GM13976 (cell line): ENCODE data around the gene RTEL1.

Experiments used
- DNase-seq: peaks from one replicate; pipeline ENCODE4 v3.0.0; 2012; ENCODE audit warnings: low spot score
- CTCF ChIP-seq: IDR thresholded peaks from 2 replicates; pipeline ENCODE4 v1.5.1; 2012; ENCODE audit warnings: borderline replicate concordance, mild to moderate bottlenecking; ENCODE audit not compliant: insufficient read depth; ENCODE audit errors: extremely low read depth, missing control alignments, control extremely low read depth
- in situ Hi-C: fragments of 300-500 bp; cut with MboI; formaldehyde crosslinking; loops from one replicate; pipeline ENCODE4 v1.12.0; 2022; ENCODE audit warnings: low sequenced_read_pairs, mixed read lengths, inconsistent platforms; ENCODE audit not compliant: unreplicated experiment

Gene RTEL1

GRCh38 chr20:63679799-63680305 is 21.7 kb downstream of the RTEL1 start:
- in situ Hi-C loops, result no loop called here
- TF ChIP-seq CTCF, result no peak
- no peak for DNase-seq

GRCh38 chr20:63680427-63680826 is 22.3 kb downstream of the RTEL1 start:
- no peak for DNase-seq
- no peak for TF ChIP-seq CTCF
- in situ Hi-C loops, result no loop called here

DNA sequence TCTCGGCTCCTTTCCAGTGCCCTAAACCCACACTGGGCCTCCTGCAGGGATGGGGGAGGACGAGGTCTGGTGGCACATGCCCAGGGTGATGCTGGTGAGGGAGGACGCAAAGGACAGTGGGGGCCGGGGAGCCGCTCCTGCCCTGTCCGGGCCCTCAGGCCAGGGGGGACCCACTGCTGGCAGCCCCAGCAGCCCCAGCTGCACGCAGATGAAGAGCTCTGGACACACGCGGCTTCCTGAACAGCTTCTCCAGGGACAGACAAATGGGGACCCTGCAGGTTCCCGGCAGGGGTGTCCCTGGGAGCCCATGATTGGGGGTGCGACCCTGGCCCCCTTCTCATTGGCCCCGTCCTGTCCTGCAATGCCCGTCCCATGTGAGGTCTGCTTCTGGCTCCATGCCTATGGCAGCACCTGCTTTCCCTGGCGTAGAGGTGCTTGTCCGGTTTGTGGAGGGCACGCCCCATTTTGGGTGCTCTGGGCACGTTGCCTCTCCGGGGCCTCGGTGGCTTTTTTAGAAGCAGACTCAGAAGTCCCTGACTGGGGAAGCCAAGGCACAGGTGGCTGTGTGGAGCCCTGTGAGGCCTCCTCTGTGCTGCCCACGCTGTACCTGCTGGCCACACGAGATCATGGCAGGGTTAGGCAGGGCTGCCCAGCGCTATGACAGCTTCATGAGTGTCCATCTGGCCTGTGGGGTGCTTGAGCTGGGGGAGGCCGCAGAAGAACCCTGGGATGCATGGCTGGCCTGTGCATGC is 22.9 kb downstream of the RTEL1 start:
- TF ChIP-seq CTCF, result no peak
- no peak for DNase-seq
- in situ Hi-C loops, result no loop called here

- in situ Hi-C loops, result no loop called here
- TF ChIP-seq CTCF, result no peak
- no peak for DNase-seq
These were observed 23.6 kb downstream of the RTEL1 start for GRCh38 chr20:63681609-63682142.

- DNase-seq, result no peak
- TF ChIP-seq CTCF, result no peak
- in situ Hi-C loops, result no loop called here
These were observed 24.4 kb downstream of the RTEL1 start for GRCh38 chr20:63682384-63683139.

GRCh38 chr20:63685269-63686026 is 27.3 kb downstream of the RTEL1 start:
- no peak for DNase-seq
- in situ Hi-C loops, result no loop called here
- no peak for TF ChIP-seq CTCF
